Adrenal gland (tissue), 12 donors: ENCODE data around the gene S100A9. TPM values are rescaled to one million over a fixed set of nuclear protein-coding genes. Genes with fewer than 3 reads are reported as not detected.

ENCODE experiments used
- DNase-seq, 7 donors: peaks; one replicate each; pipeline ENCODE4 v3.0.0-alpha.2; 2019 to 2020
- H3K27ac ChIP-seq, 5 donors: fragments of 200-600 bp; sonication (generic) in 4 of 5; 1 replicate in 3 of 5; 2 replicates in 2 of 5; pipeline versions ENCODE4 v1.5.1 to v1.8.0; 2016 to 2020; ENCODE audit warnings: mild to moderate bottlenecking in 1 of 5
- H3K27me3 ChIP-seq: fragments of 200-600 bp; 2 replicates; pipeline ENCODE4 v1.8.0; 2021
- H3K36me3 ChIP-seq, 2 donors: fragments of 200-600 bp; replicated peaks in 1 of 2; 1 replicate in 1 of 2; 2 replicates in 1 of 2; pipeline versions ENCODE4 v1.5.1 to v1.8.0; 2018 to 2022
- H3K4me1 ChIP-seq, 2 donors: fragments of 200-600 bp; replicated peaks in 1 of 2; 1 replicate in 1 of 2; 2 replicates in 1 of 2; pipeline versions ENCODE4 v1.5.1 to v1.8.0; 2018 to 2021
- H3K4me3 ChIP-seq, 4 donors: fragments of 200-600 bp; sonication (generic) in 3 of 4; one replicate each; pipeline ENCODE4 v1.5.1; 2016 to 2018
- H3K9me3 ChIP-seq, 3 donors: fragments of 200-600 bp; sonication (generic) in 1 of 3; replicated peaks in 1 of 3; 1 replicate in 2 of 3; 2 replicates in 1 of 3; pipeline versions ENCODE4 v1.5.1 to v1.8.0; 2016 to 2021
- POLR2A ChIP-seq, 2 donors: fragments of 450-650 bp; IDR thresholded peaks; one replicate each; pipeline ENCODE4 v1.6.1; 2017; ENCODE audit warnings: antibody characterized with exemption in 2 of 2, mild to moderate bottlenecking in 2 of 2, moderate library complexity in 1 of 2
- WGBS, 4 donors: extraction: QIAGEN DNeasy Blood & Tissue Kit in 2 of 4; methylation state at CpG; one replicate each; pipeline versions ENCODE4 v1.1.5 to v1.1.7; 2013 to 2017; 5-methylcytosine and 5-hydroxymethylcytosine counted together
- intact Hi-C, 2 donors: fragments of 100-400 bp; cut with DNase I; formaldehyde crosslinking; loops; one replicate each; pipeline versions ENCODE4 v1.14.1 to v1.15.0; 2022 to 2023
- polyA plus RNA-seq, 3 donors: library from polyadenylated mRNA; stranded (reverse); fragments of 200-250 nt in 2 of 3; fragments of 350-450 nt in 1 of 3; fragmentation: Illumina TruSeq in 1 of 3; extraction: RNeasy Lipid Tissue Mini Kit (QIAGEN cat#74804) in 1 of 3; gene quantifications; one replicate each; pipeline ENCODE4 v1.2.3, GENCODE V29; 2013 to 2014
- total RNA-seq, 9 donors: library from RNA; depleted of rRNA in 4 of 9; stranded (reverse); fragments of >200 nt in 4 of 9; fragments of 120-200 nt in 1 of 9; fragmentation: NEBNext Ultra II Directional in 1 of 9; extraction: Animal tissue kit (Norgen Biotek cat#: 25700) in 1 of 9; gene quantifications; one replicate each; pipeline versions ENCODE4 v1.1.0 to v1.2.4, GENCODE V29; 2013 to 2023
- TF ChIP-seq, protein P1 (sequence below), 6 experiments: fragments of 450-650 bp in 4 of 6; fragments of 200-600 bp in 2 of 6; sonication (generic) in 1 of 6; IDR thresholded peaks; 1 replicate in 5 of 6; 2 replicates in 1 of 6; pipeline versions ENCODE4 v1.5.1 to v1.8.0; 2016 to 2021; ENCODE audit warnings: antibody characterized with exemption in 6 of 6, mild to moderate bottlenecking in 2 of 6, moderate library complexity in 1 of 6
- donor health status: healthy with polysubstance abuse.
- donor health status: Bipolar disorder and iron deficiency.
- donor health status: DM: yes; HTN: yes; CAD: no.
- donor health status: DM: no; HTN: no; CAD: no.
- donor health status: DM: no; HTN: no; CAD: no.
- donor health status: DM: yes; HTN: yes; CAD: no.

Gene S100A9
- total and polyA plus RNA-seq, 12 donors, result 30.6 to 544 (median 158) TPM

- peaks cover 35% of the 10 kb centered on the region for H3K27me3 ChIP-seq
- no peak within 1 kb of the TSS for H3K4me3 ChIP-seq
- H3K4me1 ChIP-seq, result no peaks in the 10 kb centered on the region
- peak in 1 of 7 donors; percentile 6 for DNase-seq
- TF ChIP-seq POLR2A (IDR thresholded peaks at IDR 0.05), result no peak
- TF ChIP-seq, protein P1, sequence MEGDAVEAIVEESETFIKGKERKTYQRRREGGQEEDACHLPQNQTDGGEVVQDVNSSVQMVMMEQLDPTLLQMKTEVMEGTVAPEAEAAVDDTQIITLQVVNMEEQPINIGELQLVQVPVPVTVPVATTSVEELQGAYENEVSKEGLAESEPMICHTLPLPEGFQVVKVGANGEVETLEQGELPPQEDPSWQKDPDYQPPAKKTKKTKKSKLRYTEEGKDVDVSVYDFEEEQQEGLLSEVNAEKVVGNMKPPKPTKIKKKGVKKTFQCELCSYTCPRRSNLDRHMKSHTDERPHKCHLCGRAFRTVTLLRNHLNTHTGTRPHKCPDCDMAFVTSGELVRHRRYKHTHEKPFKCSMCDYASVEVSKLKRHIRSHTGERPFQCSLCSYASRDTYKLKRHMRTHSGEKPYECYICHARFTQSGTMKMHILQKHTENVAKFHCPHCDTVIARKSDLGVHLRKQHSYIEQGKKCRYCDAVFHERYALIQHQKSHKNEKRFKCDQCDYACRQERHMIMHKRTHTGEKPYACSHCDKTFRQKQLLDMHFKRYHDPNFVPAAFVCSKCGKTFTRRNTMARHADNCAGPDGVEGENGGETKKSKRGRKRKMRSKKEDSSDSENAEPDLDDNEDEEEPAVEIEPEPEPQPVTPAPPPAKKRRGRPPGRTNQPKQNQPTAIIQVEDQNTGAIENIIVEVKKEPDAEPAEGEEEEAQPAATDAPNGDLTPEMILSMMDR (IDR thresholded peaks at IDR 0.05), result no peak
- H3K9me3 ChIP-seq, result no peaks in the 10 kb centered on the region
- no peak within 1 kb of the TSS for H3K27ac ChIP-seq
- intact Hi-C loops, result no loop called here
- 52 to 66% (median 62%) methylated on average over 8 to 10 of the region's 10 CpGs for WGBS, 4 donors
- no peaks in the 10 kb centered on the region for H3K36me3 ChIP-seq
Observed at GRCh38 chr1:153348511-153349362, 8.9 kb upstream of the S100A9 start, which contains the start of gene PGLYRP4. PGLYRP4 (minus strand) TSS chr1:153348841; CDS start chr1:153347932, 909 bp downstream.

DNA sequence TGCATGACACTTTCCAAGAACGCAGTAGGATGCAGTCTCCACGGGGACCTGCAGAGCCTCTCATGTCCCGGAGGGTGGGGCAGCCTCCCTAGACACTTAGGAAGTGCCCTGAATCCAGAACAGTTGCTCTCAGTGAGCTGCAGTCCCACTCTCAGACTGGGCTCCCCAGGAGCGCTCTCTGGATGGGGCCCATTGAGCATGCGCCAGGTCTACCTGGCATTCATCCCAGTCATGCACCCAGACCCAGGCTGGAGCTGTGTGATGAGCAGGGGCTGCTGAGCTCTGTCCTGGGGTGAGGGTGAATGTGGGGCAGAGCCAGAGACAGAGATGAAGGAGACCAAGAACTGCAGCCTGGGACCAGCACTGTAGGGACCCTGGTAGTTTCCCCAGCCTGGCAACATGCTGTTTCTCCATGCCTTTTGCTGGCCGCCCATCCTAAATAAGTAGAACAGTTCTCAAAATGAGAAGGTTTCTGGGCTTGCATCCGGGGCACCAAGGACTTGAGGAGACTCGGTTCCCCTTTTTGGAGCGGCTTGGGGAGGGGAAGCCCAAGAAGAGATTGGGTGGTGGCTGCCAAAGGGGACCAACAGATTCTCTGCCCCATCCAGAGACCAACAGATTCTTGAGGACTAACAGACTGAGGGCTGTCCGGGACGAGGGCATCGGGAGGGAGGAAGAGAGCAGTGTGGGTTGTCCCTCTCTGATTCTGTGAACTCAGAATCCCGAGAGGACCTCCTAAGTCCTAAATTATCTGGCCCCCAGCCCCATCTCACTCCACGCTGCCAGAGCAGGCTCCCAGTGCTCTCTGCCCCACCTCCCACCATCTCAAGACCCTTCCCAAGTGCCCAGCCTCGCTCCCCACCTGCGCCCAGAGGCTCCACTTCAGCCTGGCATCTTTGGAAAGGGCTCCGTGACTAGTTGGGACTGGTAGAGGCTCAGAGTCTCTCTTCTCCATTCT lies 8.0 kb upstream of the S100A9 start:
- intact Hi-C loops, result loop anchor here in 1 of 2 donors (5.0 kb wide), 1 partner anchor 148 kb away; no protein-coding TSS in a partner anchor
- 51 to 56% (median 53%) methylated on average over 11 to 17 of the region's 17 CpGs for WGBS, 4 donors
- no peak overlapping the region for H3K27ac ChIP-seq

GRCh38 chr1:153350321-153350957 lies 7.2 kb upstream of the S100A9 start:
- Histone ChIP-seq H3K27me3 (peaks cover 33% of the 10 kb centered on the region), H3K4me3 (no peak overlapping the region), H3K36me3 (no peaks in the 10 kb centered on the region), H3K9me3 (no peaks in the 10 kb centered on the region), H3K27ac (no peak overlapping the region), H3K4me1 (no peaks in the 10 kb centered on the region)
- TF ChIP-seq, protein P1 (IDR thresholded peaks at IDR 0.05), result no peak
- TF ChIP-seq POLR2A (IDR thresholded peaks at IDR 0.05), result no peak
- intact Hi-C loops, result loop anchor here in 1 of 2 donors (5.0 kb wide), 1 partner anchor 147 kb away; no protein-coding TSS in a partner anchor
- 6 to 54% (median 16%) methylated on average over 1 of the region's 1 CpG for WGBS, 4 donors
- DNase-seq, result no peak

More for the DNA sequence above, 8.0 kb upstream of the S100A9 start:
- H3K36me3 ChIP-seq, result no peaks in the 10 kb centered on the region
- TF ChIP-seq, protein P1 (IDR thresholded peaks at IDR 0.05), result no peak
- TF ChIP-seq POLR2A (IDR thresholded peaks at IDR 0.05), result no peak
- H3K4me3 ChIP-seq, result no peak overlapping the region
- H3K27me3 ChIP-seq, result peaks cover 36% of the 10 kb centered on the region
- DNase-seq, result peak in 1 of 7 donors; percentile 9
- H3K4me1 ChIP-seq, result no peaks in the 10 kb centered on the region
- H3K9me3 ChIP-seq, result no peaks in the 10 kb centered on the region
